Measurements from ENCODE around the gene PSMD8.
A peak's percentile ranks its signal among the peaks of the same experiment; 100 is the strongest.
"Not testable (repeated sequence)": the region's sequence is repeated elsewhere in the genome, so short reads cannot be mapped to it uniquely, and the experiment has no call there.

The PSMD8 gene

DNA sequence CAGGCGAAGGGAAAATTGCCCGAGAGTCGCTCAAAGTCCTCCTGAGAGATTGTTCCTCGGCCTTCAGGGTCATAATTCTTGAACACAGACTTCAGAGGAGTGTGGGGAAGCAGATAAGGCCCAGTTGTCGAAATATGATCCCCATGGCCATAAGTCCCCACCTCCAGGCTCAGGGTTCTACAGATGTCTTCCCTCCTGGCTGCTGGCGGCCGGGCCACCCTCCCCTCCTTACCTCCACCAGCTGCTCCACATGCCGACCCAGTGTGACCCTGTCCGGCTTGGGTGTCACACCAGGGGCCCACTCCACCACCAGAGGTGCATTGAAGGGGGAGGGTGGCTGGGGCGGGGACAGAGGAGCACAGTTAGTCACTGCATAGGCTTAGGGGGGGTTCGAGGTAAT is 38.6 kb downstream of the PSMD8 start:
- DNase-seq, result no peak

DNA sequence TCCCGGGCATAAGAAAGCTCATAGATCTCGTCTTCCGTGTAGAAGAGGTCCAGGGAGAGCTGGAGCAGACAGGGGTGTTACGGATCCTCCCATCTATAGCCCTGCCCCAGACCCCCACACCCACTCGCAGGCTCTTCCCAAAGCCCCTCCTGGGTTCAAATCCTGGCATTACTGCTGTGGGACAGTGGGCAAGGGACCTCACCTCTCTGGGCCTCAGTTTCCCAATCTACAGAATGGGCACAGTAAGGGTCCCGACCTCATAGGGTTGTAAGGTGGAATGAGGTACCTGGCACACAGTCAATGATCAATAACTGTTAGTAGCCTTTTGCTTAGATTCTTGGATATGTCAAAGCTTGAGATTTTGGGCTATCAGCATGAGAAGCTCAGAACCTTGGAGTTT is 39.0 kb downstream of the PSMD8 start:
- no peak for DNase-seq

DNA sequence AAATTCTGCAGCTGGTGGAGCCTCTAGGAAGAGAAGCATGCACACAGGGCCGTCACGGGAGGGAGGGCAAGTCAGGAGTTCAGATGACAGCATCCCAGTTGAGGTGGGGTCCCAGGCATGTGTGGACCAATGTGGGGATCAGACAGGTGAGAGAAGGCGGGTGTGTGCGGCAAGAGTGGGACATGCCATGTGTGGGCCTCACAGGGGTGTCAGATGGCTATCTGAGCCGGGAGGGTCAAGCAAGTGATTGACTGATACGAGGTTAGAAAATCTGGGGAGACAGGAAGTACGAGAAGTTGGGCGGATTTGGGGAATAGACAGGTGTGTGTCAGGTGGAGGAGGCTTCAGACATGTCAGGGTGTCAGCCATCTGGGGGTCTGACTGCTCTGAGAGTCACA is 42.8 kb downstream of the PSMD8 start:
- no peak for DNase-seq

DNA sequence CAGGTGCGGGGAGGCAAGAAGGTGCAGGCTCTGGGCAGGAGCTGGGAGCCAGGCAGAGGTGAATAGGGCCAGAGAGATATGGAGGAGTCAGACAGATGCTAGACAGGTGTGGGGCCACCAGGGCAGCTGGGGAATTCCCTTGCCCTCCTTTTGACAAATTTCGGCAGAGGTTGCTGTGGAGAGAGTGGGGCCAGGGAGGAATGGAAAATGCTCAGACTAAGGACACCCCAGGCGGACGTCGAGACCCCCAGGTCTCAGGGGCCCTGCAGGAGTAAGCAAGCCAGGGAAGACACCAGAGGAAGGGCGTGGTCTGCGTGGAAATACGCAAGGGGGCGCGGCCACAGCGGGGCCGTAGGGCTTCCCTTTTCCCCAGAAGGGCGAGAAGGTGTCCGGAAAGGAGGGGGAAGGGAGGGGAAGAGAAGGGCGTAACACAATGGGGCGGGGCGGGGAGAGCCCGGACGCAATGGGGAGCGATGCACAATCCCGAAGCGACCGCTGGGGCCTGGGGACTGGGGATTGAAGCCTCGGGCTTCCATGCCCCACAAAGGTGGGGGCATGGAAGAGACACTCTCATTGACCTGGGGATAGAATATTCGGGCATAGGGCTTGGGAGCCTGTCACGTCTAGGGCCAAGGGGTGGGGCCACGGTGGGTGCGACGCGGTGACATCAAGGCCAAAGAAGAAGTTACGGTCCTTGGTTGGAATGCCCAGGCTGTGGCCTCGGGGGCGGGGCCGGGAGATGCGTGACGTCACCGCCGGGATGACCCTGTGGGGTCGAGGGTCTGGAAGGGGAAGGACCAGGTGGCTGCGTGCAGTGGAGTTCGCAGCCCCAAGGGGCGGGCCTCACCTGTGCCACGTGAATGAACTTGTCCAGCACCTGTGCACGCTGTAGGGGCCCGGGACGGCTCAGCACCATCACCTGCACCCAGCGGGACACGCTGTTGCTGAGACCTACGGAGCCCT is 43.5 kb downstream of the PSMD8 start:
- peak; percentile 63 for DNase-seq

DNA sequence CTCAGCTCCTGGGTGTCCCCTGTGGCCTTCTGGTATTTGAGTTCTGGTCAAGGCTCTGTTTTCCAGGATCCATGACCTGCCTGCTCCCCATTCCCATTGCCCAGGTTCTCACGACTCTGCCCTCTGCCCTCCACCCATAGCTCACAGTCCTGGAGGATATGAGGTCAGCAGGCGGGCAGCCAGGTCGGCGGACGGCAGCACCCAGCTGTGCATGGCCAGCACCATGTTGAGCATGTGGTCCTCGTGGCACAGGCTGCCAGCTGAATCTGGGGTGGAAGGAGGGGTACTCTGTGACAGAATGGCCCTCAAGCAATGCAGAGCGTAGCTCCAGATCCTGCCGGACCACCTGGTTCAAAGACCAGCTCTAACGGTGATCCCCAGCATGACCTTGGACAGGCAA is 46.6 kb downstream of the PSMD8 start:
- no peak for DNase-seq

DNA sequence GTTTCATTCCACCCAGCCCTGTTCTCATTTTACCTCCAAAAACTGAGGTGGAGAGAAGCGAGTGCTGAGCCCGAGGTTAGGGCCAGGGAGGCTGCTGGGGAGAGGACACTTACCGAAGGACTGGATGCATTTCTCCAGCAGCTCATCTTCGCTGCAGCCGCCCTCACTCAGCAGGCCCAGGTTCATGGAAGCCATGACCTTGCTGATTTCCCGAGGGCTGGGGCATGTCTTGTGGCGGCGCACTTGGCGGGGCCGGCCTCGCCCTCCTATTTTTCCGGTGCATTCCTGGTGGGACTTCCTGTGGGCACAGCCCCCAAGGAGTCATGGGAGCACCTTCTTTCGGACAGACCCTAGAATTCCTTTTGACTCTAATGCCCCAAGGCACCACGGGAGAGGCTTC is 47.5 kb downstream of the PSMD8 start:
- DNase-seq, result no peak

DNA sequence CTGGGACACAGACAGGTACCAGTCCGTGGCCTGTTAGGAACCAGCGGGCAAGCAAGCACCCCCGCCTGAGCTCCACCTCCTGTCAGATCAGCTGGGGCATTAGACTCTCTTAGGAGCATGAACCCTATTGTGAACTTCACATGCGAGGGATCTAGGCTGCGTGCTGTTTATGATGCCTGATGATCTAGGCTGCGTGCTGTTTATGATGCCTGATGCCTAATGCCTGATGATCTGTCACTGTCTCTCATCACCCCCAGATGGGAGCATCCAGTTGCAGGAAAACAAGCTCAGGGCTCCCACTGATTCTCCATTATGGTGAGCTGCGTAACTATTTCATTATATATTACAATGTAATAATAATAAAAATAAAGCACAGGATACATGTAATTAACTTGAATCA is 48.1 kb downstream of the PSMD8 start:
- no peak for DNase-seq

DNA sequence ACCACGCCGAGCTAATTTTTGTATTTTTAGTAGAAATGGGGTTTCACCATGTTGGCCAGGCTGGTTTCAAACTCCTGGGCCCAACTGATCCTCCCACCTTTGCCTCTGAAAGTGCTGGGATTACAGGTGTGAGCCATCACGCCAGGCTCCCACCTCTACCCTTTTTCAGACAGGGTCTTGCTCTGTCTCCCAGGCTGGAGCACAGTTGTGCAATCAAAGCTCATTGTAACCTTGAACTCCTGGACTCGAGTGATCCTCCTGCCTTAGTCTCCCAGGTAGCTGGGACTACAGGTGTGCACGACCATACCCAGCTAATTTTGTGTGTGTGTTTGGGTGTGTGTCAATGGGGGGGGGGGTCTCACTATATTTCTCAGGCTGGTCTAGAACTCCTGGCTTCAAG is 49.9 kb downstream of the PSMD8 start:
- DNase-seq, result no peak

DNA sequence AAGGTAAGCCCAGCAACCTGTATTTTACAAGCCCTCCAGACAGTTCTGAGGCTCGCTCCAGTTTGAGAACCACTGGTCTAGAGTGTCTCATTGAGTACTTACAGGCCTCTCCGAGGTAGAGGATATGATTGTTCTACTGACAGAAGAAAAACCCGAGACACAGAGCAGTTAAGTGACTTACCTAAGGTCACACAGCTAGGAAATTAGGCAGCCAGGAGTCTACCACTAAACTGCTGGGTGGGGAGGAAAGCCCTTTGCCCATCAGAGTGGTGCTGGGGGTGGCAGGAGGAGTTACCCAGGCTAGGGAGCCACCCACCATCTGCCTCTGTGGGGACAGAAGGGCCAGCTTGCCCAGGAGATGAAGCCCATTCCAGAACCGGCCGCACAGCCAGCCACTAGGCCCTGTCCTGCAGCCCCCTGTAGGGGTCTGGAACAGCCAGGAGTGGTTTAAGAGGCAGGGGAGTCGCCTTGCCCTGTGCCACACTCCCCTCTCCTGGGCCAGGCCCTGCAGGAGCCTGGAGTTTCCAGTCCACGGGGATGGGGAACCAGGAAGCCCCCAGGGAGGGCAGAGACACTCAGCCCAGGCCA is 50.9 kb downstream of the PSMD8 start:
- no peak for DNase-seq

DNA sequence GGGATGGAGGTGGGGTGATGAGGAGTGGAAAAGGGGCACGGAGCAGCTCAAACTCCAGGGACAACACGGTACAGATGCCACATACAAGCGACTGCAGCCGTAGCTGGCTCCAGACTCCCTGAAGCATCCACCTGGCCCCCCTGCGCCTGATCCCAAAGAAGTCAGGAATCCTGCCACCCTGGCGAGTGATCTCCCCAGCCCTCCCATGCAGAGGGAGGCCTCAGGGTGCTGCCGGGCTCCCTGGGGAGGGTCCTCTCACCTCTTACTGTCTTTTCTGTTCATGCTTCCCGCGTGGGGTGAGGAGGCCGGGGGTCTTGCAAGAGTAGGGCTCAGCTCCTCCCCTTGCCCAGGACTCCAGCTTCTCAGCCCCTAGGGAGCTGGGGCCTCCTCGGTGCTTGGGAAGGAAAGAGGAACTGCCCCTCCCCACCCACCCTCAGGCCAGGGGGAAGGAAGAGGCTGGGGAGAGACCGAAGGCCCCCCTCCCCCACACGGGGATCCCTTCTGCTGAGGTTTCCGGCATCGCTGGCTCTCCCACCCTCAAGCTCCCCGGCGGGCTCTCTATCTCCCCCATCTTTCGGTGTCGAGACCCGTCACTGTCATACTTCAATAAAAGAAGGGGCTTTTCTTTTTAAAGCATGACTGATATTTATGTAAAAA is 51.6 kb downstream of the PSMD8 start, which contains the start of gene RASGRP4:
RASGRP4 (minus strand) TSS at position 410 of the 657 bp plus-strand sequence; CDS start at position 282, 128 bp downstream.
- no peak for DNase-seq

DNA sequence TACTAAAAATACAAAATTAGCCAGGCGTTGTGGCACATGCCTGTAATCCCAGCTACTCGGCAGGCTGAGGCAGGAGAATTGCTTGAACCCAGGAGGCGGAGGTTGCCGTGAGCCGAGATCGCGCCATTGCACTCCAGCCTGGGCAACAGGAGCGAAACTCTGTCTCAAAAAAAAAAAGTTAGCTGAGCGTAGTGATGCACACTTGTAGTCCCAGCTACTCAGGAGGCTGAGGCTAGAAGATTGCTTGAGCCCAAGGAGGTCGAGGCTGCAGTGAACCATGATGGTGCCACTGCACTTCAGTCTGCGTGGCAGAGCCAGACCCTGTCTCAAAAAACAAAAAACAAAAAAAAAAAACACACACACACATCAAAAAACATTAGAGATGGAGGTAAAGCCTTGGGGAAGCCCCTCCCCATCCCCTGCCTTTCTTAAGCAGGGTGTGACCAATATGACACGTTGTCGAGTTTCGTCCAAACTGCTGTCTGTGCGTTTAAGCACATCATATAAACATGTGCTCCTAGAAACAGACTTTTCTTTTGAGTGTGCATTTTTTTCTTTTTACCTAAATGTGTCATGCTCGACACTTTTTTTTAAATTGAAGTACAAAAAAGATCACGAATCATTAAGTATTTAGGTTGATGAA is 52.8 kb downstream of the PSMD8 start:
- DNase-seq, result not testable (repeated sequence)

DNA sequence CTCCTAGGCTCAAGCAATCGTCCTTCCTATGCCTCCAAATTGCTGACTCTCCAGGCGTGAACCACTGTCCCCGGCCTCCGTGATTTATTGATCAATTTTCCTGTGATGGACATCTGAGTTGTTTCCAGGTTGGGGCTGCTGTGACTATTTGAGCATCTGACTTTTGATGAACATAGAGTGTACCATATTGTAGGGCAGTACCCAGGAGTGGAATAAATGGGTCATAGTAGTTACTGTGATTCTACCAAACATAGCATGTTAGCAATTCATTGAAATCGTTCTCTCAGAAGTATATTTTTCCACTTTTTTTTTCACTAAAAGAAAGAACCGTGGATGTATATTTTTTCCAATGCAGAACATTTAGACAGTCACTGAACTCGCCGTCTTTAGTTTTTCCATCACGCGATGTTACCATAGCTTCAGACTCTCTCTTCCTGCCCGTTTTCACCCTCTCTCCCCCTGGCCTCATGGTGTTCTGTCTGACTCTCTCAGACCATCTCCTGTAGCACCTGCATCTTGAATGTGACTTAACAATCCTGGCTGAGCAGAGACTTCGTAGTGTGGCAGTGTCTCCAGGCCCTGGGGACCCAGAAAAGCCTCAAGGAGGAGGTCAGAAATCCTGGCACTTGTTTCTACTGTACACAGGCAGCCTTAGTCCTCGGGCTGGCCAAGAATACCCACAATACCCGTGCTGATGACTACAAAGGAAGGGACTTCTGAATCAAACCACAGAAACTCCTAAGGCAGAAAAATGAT is 54.9 kb downstream of the PSMD8 start:
- no peak for DNase-seq

DNA sequence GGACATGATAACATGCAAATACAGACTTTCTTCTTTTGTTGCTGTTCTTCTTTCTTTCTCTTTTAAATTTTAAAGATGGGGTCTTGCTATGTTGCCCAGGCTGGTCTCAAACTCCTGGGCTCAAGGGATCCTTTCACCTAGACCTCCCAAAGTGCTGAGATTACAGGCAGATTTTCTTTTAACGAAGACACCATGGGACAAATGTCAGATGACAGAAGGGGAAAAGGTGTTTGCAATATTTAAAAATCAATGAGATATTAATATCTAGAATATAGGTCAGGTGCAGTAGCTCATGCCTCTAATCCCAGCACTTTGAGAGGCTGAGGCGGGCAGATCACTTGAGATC is 55.4 kb downstream of the PSMD8 start:
- no peak for DNase-seq

DNA sequence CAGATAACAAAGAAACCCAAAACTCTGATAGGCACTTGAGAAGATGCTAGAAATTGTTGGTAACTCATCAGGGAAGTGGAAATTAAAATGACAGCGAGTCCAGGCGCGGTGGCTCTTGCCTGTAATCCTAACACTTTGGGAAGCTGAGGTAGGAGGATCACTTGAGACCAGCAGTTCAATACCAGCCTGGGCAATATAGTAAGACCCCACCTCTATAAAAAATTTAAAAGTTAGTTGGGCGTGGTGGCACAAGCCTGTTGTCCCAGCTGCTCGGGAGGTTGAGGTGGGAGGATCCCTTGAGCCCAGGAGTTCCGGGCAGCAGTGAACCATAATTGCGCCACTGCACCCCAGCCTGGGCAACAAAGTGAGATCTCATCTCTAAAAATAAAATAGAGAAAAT is 56.6 kb downstream of the PSMD8 start:
- DNase-seq, result no peak

DNA sequence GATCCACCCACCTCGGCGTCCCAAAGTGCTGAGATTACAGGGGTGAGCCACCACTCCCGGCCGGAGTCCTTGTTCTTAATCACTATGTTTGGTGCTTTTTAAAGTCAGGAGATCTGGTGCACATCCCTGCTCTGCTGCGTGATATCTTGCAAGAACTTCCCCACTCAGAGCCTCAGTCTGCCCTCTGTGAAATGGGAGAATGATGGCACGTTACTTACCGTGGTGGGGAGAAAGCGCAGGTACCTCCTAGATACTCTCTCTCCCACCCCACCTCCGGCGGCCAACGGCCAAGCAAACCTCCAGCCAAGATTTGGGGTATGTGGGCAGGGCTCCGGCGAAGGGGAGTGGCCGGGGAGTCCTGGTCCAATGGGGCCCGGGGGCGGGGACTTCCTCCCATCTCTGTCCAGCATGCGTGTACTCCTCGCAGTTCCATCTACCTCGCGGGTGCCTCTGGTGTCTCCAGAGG is 58.9 kb downstream of the PSMD8 start, which contains the start of gene RYR1:
RYR1 (plus strand) TSS at position 424 of the 466 bp plus-strand sequence. CDS start 139 bp downstream, outside the sequence.
- DNase-seq, result peak; percentile 56

Data from NCI-H226 (cell line).